ENCODE data around the gene LGALS3BP.
A peak's percentile ranks its signal among the peaks of the same experiment; 100 is the strongest.

LGALS3BP gene

GRCh38 chr17:78990349-78991016 is 10.8 kb upstream of the LGALS3BP start:
- in situ Hi-C loops (cut with HindIII; ENCODE audit: low pct_ligation_motif_present, low pct_unique_long_range_greater_than_20kb, low sequenced_read_pairs): no loop called here

GRCh38 chr17:78988152-78988551 is 8.4 kb upstream of the LGALS3BP start:
- in situ Hi-C loops (cut with HindIII; ENCODE audit: low pct_ligation_motif_present, low pct_unique_long_range_greater_than_20kb, low sequenced_read_pairs): no loop called here
- no peak for DNase-seq

More at GRCh38 chr17:78990349-78991016, 10.8 kb upstream of the LGALS3BP start:
- no peak for DNase-seq

- DNase-seq: peak; percentile 63
- in situ Hi-C loops (cut with HindIII; ENCODE audit: low pct_ligation_motif_present, low pct_unique_long_range_greater_than_20kb, low sequenced_read_pairs): no loop called here
Observed at GRCh38 chr17:78986649-78987328, 7.1 kb upstream of the LGALS3BP start.

GRCh38 chr17:78986048-78986648 is 6.4 kb upstream of the LGALS3BP start:
- peak; percentile 34 for DNase-seq
- in situ Hi-C loops (cut with HindIII; ENCODE audit: low pct_ligation_motif_present, low pct_unique_long_range_greater_than_20kb, low sequenced_read_pairs): no loop called here

- in situ Hi-C loops (cut with HindIII; ENCODE audit: low pct_ligation_motif_present, low pct_unique_long_range_greater_than_20kb, low sequenced_read_pairs): no loop called here
- DNase-seq: no peak
Observed at GRCh38 chr17:78985395-78985794, 5.7 kb upstream of the LGALS3BP start.

GRCh38 chr17:78981010-78981888 is 1.5 kb upstream of the LGALS3BP start:
- in situ Hi-C loops (cut with HindIII; ENCODE audit: low pct_ligation_motif_present, low pct_unique_long_range_greater_than_20kb, low sequenced_read_pairs): no loop called here
- DNase-seq: no peak

- no peak for DNase-seq
- in situ Hi-C loops (cut with HindIII; ENCODE audit: low pct_ligation_motif_present, low pct_unique_long_range_greater_than_20kb, low sequenced_read_pairs): no loop called here
Observed at GRCh38 chr17:78980624-78980972, 875 bp upstream of the LGALS3BP start.

GRCh38 chr17:78977997-78978973 is 1.4 kb downstream of the LGALS3BP start:
- in situ Hi-C loops (cut with HindIII; ENCODE audit: low pct_ligation_motif_present, low pct_unique_long_range_greater_than_20kb, low sequenced_read_pairs): no loop called here
- no peak for DNase-seq

- in situ Hi-C loops (cut with HindIII; ENCODE audit: low pct_ligation_motif_present, low pct_unique_long_range_greater_than_20kb, low sequenced_read_pairs): no loop called here
- no peak for DNase-seq
Observed at GRCh38 chr17:78977681-78977943, 2.1 kb downstream of the LGALS3BP start.

GRCh38 chr17:78976907-78977680 is 2.6 kb downstream of the LGALS3BP start:
- DNase-seq: no peak
- in situ Hi-C loops (cut with HindIII; ENCODE audit: low pct_ligation_motif_present, low pct_unique_long_range_greater_than_20kb, low sequenced_read_pairs): no loop called here

- in situ Hi-C loops (cut with HindIII; ENCODE audit: low pct_ligation_motif_present, low pct_unique_long_range_greater_than_20kb, low sequenced_read_pairs): no loop called here
- DNase-seq: peak; percentile 28
Observed at GRCh38 chr17:78974635-78975591, 4.8 kb downstream of the LGALS3BP start.

- no peak for DNase-seq
- in situ Hi-C loops (cut with HindIII; ENCODE audit: low pct_ligation_motif_present, low pct_unique_long_range_greater_than_20kb, low sequenced_read_pairs): no loop called here
Observed at GRCh38 chr17:78973792-78974520, 5.8 kb downstream of the LGALS3BP start.

- no peak for DNase-seq
- in situ Hi-C loops (cut with HindIII; ENCODE audit: low pct_ligation_motif_present, low pct_unique_long_range_greater_than_20kb, low sequenced_read_pairs): no loop called here
Observed at GRCh38 chr17:78973196-78973595, 6.5 kb downstream of the LGALS3BP start.

- in situ Hi-C loops (cut with HindIII; ENCODE audit: low pct_ligation_motif_present, low pct_unique_long_range_greater_than_20kb, low sequenced_read_pairs): no loop called here
- no peak for DNase-seq
Observed at GRCh38 chr17:78972507-78973105, 7.1 kb downstream of the LGALS3BP start.

GRCh38 chr17:78971756-78972506 is 7.8 kb downstream of the LGALS3BP start:
- in situ Hi-C loops (cut with HindIII; ENCODE audit: low pct_ligation_motif_present, low pct_unique_long_range_greater_than_20kb, low sequenced_read_pairs): no loop called here
- no peak for DNase-seq

All from ACHN (cell line).